GM23338 (cell line): ENCODE results near the gene NUDT16L1. TPM values are rescaled to one million over a fixed set of nuclear protein-coding genes. Genes with fewer than 3 reads are reported as not detected.
A peak's percentile ranks its signal among the peaks of the same experiment; 100 is the strongest.

ENCODE experiments used
- ATAC-seq: fragments of 200-7000 bp; cut with Tn5 transposase; 3 replicates; pipeline ENCODE4 v1.9.1; 2020
- DNase-seq: peaks from one replicate; pipeline ENCODE4 v3.0.0-alpha.2; 2015; ENCODE audit warnings: low spot score
- H2AFZ ChIP-seq: fragments of 200-600 bp; sonication (generic); 2 replicates; pipeline ENCODE4 v1.8.0; 2016; ENCODE audit warnings: antibody characterized with exemption, mild to moderate bottlenecking, moderate library complexity
- H3F3A ChIP-seq: fragments of 200-600 bp; sonication (generic); replicated peaks from 2 replicates; pipeline ENCODE4 v1.8.0; 2017; ENCODE audit warnings: antibody characterized with exemption, mixed run types, low read depth
- H3K27ac ChIP-seq: fragments of 200-600 bp; sonication (generic); 2 replicates; pipeline ENCODE4 v1.6.1; 2016; ENCODE audit warnings: low read depth
- H3K27me3 ChIP-seq: fragments of 200-600 bp; sonication (generic); 2 replicates; pipeline ENCODE4 v1.8.0; 2016; ENCODE audit warnings: mild to moderate bottlenecking, mixed run types, moderate library complexity; ENCODE audit not compliant: insufficient read depth
- H3K36me3 ChIP-seq: fragments of 200-600 bp; sonication (generic); 2 replicates; pipeline ENCODE4 v1.8.0; 2016; ENCODE audit warnings: mild to moderate bottlenecking; ENCODE audit not compliant: insufficient read depth
- H3K4me1 ChIP-seq: fragments of 200-600 bp; sonication (generic); 2 replicates; pipeline ENCODE4 v1.8.0; 2016; ENCODE audit warnings: mild to moderate bottlenecking, moderate library complexity; ENCODE audit not compliant: insufficient read depth
- H3K4me2 ChIP-seq: fragments of 200-600 bp; sonication (generic); 2 replicates; pipeline ENCODE4 v1.7.1; 2017; ENCODE audit warnings: mixed run types
- H3K4me3 ChIP-seq: fragments of 200-600 bp; sonication (generic); 2 replicates; pipeline ENCODE4 v1.6.1; 2016; ENCODE audit warnings: mixed run types
- H3K79me2 ChIP-seq: fragments of 200-600 bp; sonication (generic); replicated peaks from 2 replicates; pipeline ENCODE4 v1.8.0; 2017; ENCODE audit warnings: mild to moderate bottlenecking; ENCODE audit not compliant: insufficient read depth
- H3K9me2 ChIP-seq: fragments of 200-600 bp; sonication (generic); 2 replicates; pipeline ENCODE4 v1.8.0; 2017; ENCODE audit not compliant: insufficient read depth
- H4K20me1 ChIP-seq: fragments of 200-600 bp; sonication (generic); replicated peaks from 2 replicates; pipeline ENCODE4 v1.8.0; 2017; ENCODE audit warnings: mild to moderate bottlenecking; ENCODE audit not compliant: insufficient read depth
- H3K27ac Mint-ChIP-seq: 2 replicates; pipeline ENCODE4 v1.8.0; 2020; ENCODE audit warnings: inconsistent platforms, mild to moderate bottlenecking, moderate library complexity, mixed read lengths
- H3K27me3 Mint-ChIP-seq: 3 replicates; pipeline ENCODE4 v1.8.0; 2022; ENCODE audit warnings: low read depth, mild to moderate bottlenecking, moderate library complexity, mixed read lengths, inconsistent platforms; ENCODE audit not compliant: insufficient read depth, poor library complexity
- H3K36me3 Mint-ChIP-seq: 3 replicates; pipeline ENCODE4 v1.8.0; 2021; ENCODE audit warnings: low read depth, mild to moderate bottlenecking, inconsistent platforms, moderate library complexity, mixed read lengths
- H3K4me1 Mint-ChIP-seq: 3 replicates; pipeline ENCODE4 v1.8.0; 2020; ENCODE audit warnings: mild to moderate bottlenecking, inconsistent platforms, mixed read lengths
- H3K4me3 Mint-ChIP-seq: 3 replicates; pipeline ENCODE4 v1.8.0; 2021; ENCODE audit warnings: moderate library complexity, mild to moderate bottlenecking, inconsistent platforms, mixed read lengths
- H3K9me3 Mint-ChIP-seq: 3 replicates; pipeline ENCODE4 v1.8.0; 2020; ENCODE audit warnings: moderate library complexity, mild to moderate bottlenecking, inconsistent platforms, mixed read lengths
- CREB1 ChIP-seq: fragments of 250-450 bp; sonication (Bioruptor Pico); IDR thresholded peaks from 2 replicates; pipeline ENCODE4 v1.5.0; 2020; ENCODE audit warnings: low read depth, mild to moderate bottlenecking, moderate library complexity
- CTCF ChIP-seq, 2 experiments: fragments of 200-600 bp in 1 of 2; sonication (generic) in 1 of 2; conservative IDR thresholded peaks; 2 replicates each; pipeline versions ENCODE4 v1.5.1 to v1.6.1; 2016 to 2017; ENCODE audit warnings: antibody characterized with exemption in 2 of 2, low read depth in 2 of 2, mild to moderate bottlenecking in 2 of 2, moderate library complexity in 1 of 2
- ETS1 ChIP-seq: IDR thresholded peaks from 2 replicates; pipeline ENCODE4 v1.6.1; 2016; ENCODE audit warnings: antibody characterized with exemption
- JUNB ChIP-seq: IDR thresholded peaks from one replicate; pipeline ENCODE4 v1.6.1; 2016; ENCODE audit warnings: antibody characterized with exemption; ENCODE audit not compliant: unreplicated experiment
- NANOG ChIP-seq: IDR thresholded peaks from 2 replicates; pipeline ENCODE4 v1.6.1; 2016; ENCODE audit warnings: antibody characterized with exemption, borderline replicate concordance
- POLR2AphosphoS5 ChIP-seq: IDR thresholded peaks from 2 replicates; pipeline ENCODE4 v1.6.1; 2016; ENCODE audit warnings: antibody characterized with exemption, low read depth
- ZNF331 ChIP-seq: fragments of 250-450 bp; sonication (Bioruptor Pico); IDR thresholded peaks from 2 replicates; pipeline ENCODE4 v1.5.0; 2020; ENCODE audit warnings: low read depth, mild to moderate bottlenecking, moderate library complexity
- polyA plus RNA-seq: library from polyadenylated mRNA; unstranded; fragments of >200 nt; fragmentation: Nextera tagmentation; extraction: Ambion mirVana; gene quantifications from 2 replicates; pipeline ENCODE4 v1.2.1, GENCODE V29; 2016
- total RNA-seq: library from RNA; depleted of rRNA; stranded (reverse); fragments of >200 nt; shearing (Covaris generic); gene quantifications from 2 replicates; pipeline ENCODE4 v1.2.3, GENCODE V29; 2014

The NUDT16L1 gene
- total and polyA plus RNA-seq, 2 experiments from 2014 or later = 37.1 to 80.4 TPM

GRCh38 chr16:4675864-4676786 is 17.2 kb upstream of the NUDT16L1 start:
- peaks cover 12% of the 10 kb centered on the region for H3K4me1 Mint-ChIP-seq
- H3K79me2 ChIP-seq = no peaks in the 10 kb centered on the region
- no peak overlapping the region for H3K4me2 ChIP-seq
- no peaks in the 10 kb centered on the region for H3K36me3 ChIP-seq
- H3K27ac ChIP-seq = peak overlapping the region; percentile 88
- H3K27me3 ChIP-seq = no peaks in the 10 kb centered on the region
- no peak overlapping the region for H3K4me3 ChIP-seq
- H3K4me3 Mint-ChIP-seq = no peak overlapping the region
- H3K4me1 ChIP-seq = no peaks in the 10 kb centered on the region
- H4K20me1 ChIP-seq = no peaks in the 10 kb centered on the region; the same call in 1 of the 2 replicates
- H3K9me3 Mint-ChIP-seq = no peaks in the 10 kb centered on the region
- ATAC-seq = peak; percentile 67
- no peak overlapping the region for H2AFZ ChIP-seq
- peaks cover 11% of the 10 kb centered on the region for H3K36me3 Mint-ChIP-seq
- peak overlapping the region; percentile 95 for H3K27ac Mint-ChIP-seq
- no peaks in the 10 kb centered on the region for H3K9me2 ChIP-seq
- TF ChIP-seq ZNF331 (CRISPR knock-in tag) (no peak), NANOG (no peak), ETS1 (no peak), CREB1 (no peak), JUNB (no peak), CTCF (conservative IDR thresholded peaks at IDR 0.05; ENCODE audit: low read depth in 2 of 2) (no peak)
- H3F3A ChIP-seq = peaks cover 12% of the 10 kb centered on the region; the same call in 1 of the 2 replicates
- H3K27me3 Mint-ChIP-seq = peaks cover 7% of the 10 kb centered on the region
- peak; percentile 36 for DNase-seq

- Mint-ChIP-seq H3K36me3 (peaks cover 7% of the 10 kb centered on the region), H3K27ac (peak overlapping the region; percentile 95; the same call in 1 of the 2 replicates), H3K4me3 (no peak overlapping the region), H3K9me3 (no peaks in the 10 kb centered on the region), H3K4me1 (peaks cover 12% of the 10 kb centered on the region), H3K27me3 (peaks cover 7% of the 10 kb centered on the region)
- no peak for DNase-seq
- H3K4me3 ChIP-seq = no peak overlapping the region
- H4K20me1 ChIP-seq = no peaks in the 10 kb centered on the region; the same call in 1 of the 2 replicates
- no peak overlapping the region for H2AFZ ChIP-seq
- no peak overlapping the region for H3K27ac ChIP-seq
- TF ChIP-seq POLR2AphosphoS5 (no peak), CTCF (conservative IDR thresholded peaks at IDR 0.05; ENCODE audit: low read depth in 2 of 2) (no peak), JUNB (no peak), CREB1 (no peak), ETS1 (no peak)
- no peaks in the 10 kb centered on the region for H3K79me2 ChIP-seq
- no peak overlapping the region for H3K4me2 ChIP-seq
- ATAC-seq = no peak
- H3K36me3 ChIP-seq = no peaks in the 10 kb centered on the region
- H3K4me1 ChIP-seq = no peaks in the 10 kb centered on the region
- H3K27me3 ChIP-seq = no peaks in the 10 kb centered on the region
- no peaks in the 10 kb centered on the region for H3K9me2 ChIP-seq
- H3F3A ChIP-seq = peaks cover 12% of the 10 kb centered on the region; the same call in 1 of the 2 replicates
Observed at GRCh38 chr16:4676831-4677230, 16.5 kb upstream of the NUDT16L1 start.
